ENCODE data around the gene EIF4E1B.

DNA sequence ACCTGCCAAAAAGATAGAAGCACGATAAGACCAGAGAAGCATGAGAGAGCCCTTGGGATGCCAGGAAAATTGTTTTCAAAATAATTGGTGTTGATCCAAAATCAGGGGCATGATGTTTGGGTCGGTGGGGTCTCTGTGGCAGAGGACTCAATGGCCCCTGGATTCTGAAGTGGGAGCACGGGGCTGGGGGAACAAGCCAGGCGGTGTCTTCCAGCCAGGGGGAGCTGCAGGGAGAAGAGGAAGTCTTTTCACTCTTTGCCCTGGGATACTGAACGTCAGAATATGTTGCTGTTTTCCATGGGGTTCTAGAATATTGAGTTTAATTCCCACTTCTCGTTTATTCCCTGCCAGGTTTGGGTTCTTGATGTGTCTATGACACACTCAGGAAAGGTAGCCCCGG, 37.2 kb downstream of the EIF4E1B start:
- TF ChIP-seq, protein P1, sequence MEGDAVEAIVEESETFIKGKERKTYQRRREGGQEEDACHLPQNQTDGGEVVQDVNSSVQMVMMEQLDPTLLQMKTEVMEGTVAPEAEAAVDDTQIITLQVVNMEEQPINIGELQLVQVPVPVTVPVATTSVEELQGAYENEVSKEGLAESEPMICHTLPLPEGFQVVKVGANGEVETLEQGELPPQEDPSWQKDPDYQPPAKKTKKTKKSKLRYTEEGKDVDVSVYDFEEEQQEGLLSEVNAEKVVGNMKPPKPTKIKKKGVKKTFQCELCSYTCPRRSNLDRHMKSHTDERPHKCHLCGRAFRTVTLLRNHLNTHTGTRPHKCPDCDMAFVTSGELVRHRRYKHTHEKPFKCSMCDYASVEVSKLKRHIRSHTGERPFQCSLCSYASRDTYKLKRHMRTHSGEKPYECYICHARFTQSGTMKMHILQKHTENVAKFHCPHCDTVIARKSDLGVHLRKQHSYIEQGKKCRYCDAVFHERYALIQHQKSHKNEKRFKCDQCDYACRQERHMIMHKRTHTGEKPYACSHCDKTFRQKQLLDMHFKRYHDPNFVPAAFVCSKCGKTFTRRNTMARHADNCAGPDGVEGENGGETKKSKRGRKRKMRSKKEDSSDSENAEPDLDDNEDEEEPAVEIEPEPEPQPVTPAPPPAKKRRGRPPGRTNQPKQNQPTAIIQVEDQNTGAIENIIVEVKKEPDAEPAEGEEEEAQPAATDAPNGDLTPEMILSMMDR (IDR thresholded peaks at IDR 0.05 in 8 of 11, conservative IDR thresholded peaks at IDR 0.05 in 3 of 11): no peak
- TF ChIP-seq POLR2A (IDR thresholded peaks at IDR 0.05): no peak
- TF ChIP-seq POLR2AphosphoS5 (IDR thresholded peaks at IDR 0.05): no peak

Measured in spleen (tissue), 7 donors.